Mesenchymal stem cell (in vitro differentiated cells and primary cell): Measurements from ENCODE around the gene GRK3.

ENCODE experiments used
- DNase-seq: peaks from one replicate; pipeline ENCODE4 v3.0.0-alpha.2; 2013
- H2AFZ ChIP-seq: one replicate; pipeline ENCODE4 v1.6.1; 2013; ENCODE audit warnings: low read depth, mild to moderate bottlenecking, control low read depth, inconsistent platforms, low read length, moderate library complexity
- H2AK5ac ChIP-seq: 2 replicates; pipeline ENCODE4 v1.6.1; 2013; ENCODE audit warnings: low read length, moderate library complexity, mild to moderate bottlenecking, inconsistent platforms; ENCODE audit not compliant: severe bottlenecking
- H2BK120ac ChIP-seq: one replicate; pipeline ENCODE4 v1.6.1; 2013; ENCODE audit warnings: low read depth, mild to moderate bottlenecking, inconsistent platforms, low read length, moderate library complexity
- H2BK12ac ChIP-seq, 2 experiments: one replicate each; pipeline ENCODE4 v1.6.1; 2013; ENCODE audit warnings: inconsistent platforms in 2 of 2, low read length in 2 of 2, mild to moderate bottlenecking in 2 of 2, moderate library complexity in 2 of 2, control low read depth in 1 of 2
- H2BK15ac ChIP-seq: one replicate; pipeline ENCODE4 v1.6.1; 2013; ENCODE audit warnings: mild to moderate bottlenecking, low read depth, inconsistent platforms; ENCODE audit not compliant: poor library complexity, severe bottlenecking
- H2BK5ac ChIP-seq: 2 replicates; pipeline ENCODE4 v1.6.1; 2013; ENCODE audit warnings: low read depth, mild to moderate bottlenecking, low read length, control low read depth, inconsistent platforms; ENCODE audit not compliant: poor library complexity, severe bottlenecking
- H3K14ac ChIP-seq, 2 experiments: one replicate each; pipeline ENCODE4 v1.6.1; 2013; ENCODE audit warnings: inconsistent platforms in 2 of 2, low read length in 2 of 2, control low read depth in 1 of 2, mild to moderate bottlenecking in 1 of 2, moderate library complexity in 1 of 2
- H3K18ac ChIP-seq, 2 experiments: one replicate each; pipeline ENCODE4 v1.6.1; 2013; ENCODE audit warnings: inconsistent platforms in 2 of 2, low read length in 2 of 2, control low read depth in 1 of 2, low read depth in 1 of 2, mild to moderate bottlenecking in 1 of 2
- H3K23ac ChIP-seq, 2 experiments: one replicate each; pipeline ENCODE4 v1.6.1; 2013; ENCODE audit warnings: inconsistent platforms in 2 of 2, low read length in 2 of 2, mild to moderate bottlenecking in 2 of 2, moderate library complexity in 2 of 2, control low read depth in 1 of 2
- H3K27ac ChIP-seq: 2 replicates; pipeline ENCODE4 v1.5.1; 2013; ENCODE audit warnings: mild to moderate bottlenecking, moderate library complexity, low read length, control low read depth, inconsistent platforms; ENCODE audit not compliant: poor library complexity, severe bottlenecking
- H3K27me3 ChIP-seq, 2 experiments: 2 replicates each; pipeline versions ENCODE4 v1.6.1 to v1.7.0; 2013; ENCODE audit warnings: low read length in 2 of 2, mild to moderate bottlenecking in 2 of 2, moderate library complexity in 2 of 2, control low read depth in 1 of 2, inconsistent platforms in 1 of 2; ENCODE audit not compliant: control insufficient read depth in 1 of 2, insufficient read depth in 1 of 2
- H3K36me3 ChIP-seq, 2 experiments: 2 replicates each; pipeline versions ENCODE4 v1.6.1 to v1.7.0; 2013; ENCODE audit warnings: low read length in 2 of 2, control low read depth in 1 of 2, inconsistent platforms in 1 of 2, low read depth in 1 of 2, mild to moderate bottlenecking in 1 of 2; ENCODE audit not compliant: insufficient read depth in 2 of 2, control insufficient read depth in 1 of 2
- H3K4ac ChIP-seq, 2 experiments: one replicate each; pipeline ENCODE4 v1.6.1; 2013; ENCODE audit warnings: inconsistent platforms in 2 of 2, low read length in 2 of 2, mild to moderate bottlenecking in 2 of 2, moderate library complexity in 2 of 2, control low read depth in 1 of 2, low read depth in 1 of 2
- H3K4me1 ChIP-seq: 2 replicates; pipeline ENCODE4 v1.6.1; 2013; ENCODE audit warnings: low read depth, low read length, control low read depth; ENCODE audit not compliant: control insufficient read depth, insufficient read depth
- H3K4me2 ChIP-seq: 2 replicates; pipeline ENCODE4 v1.6.1; 2013; ENCODE audit warnings: low read length, mild to moderate bottlenecking, inconsistent platforms; ENCODE audit not compliant: poor library complexity, severe bottlenecking
- H3K4me3 ChIP-seq, 2 experiments: 2 replicates each; pipeline versions ENCODE4 v1.5.1 to v1.7.0; 2013; ENCODE audit warnings: low read length in 2 of 2, mild to moderate bottlenecking in 2 of 2, control low read depth in 1 of 2, low read depth in 1 of 2; ENCODE audit not compliant: insufficient read depth in 1 of 2
- H3K79me1 ChIP-seq: replicated peaks from 2 replicates; pipeline ENCODE4 v1.6.1; 2013; ENCODE audit warnings: mild to moderate bottlenecking, control low read depth, low read length, inconsistent platforms; ENCODE audit not compliant: poor library complexity, severe bottlenecking
- H3K9ac ChIP-seq: 2 replicates; pipeline ENCODE4 v1.7.0; 2013; ENCODE audit warnings: mild to moderate bottlenecking, low read length, moderate library complexity
- H3K9me3 ChIP-seq: 2 replicates; pipeline ENCODE4 v1.7.0; 2013; ENCODE audit warnings: mild to moderate bottlenecking, low read length; ENCODE audit not compliant: control insufficient read depth
- H4K8ac ChIP-seq: one replicate; pipeline ENCODE4 v1.6.1; 2013; ENCODE audit warnings: inconsistent platforms, mild to moderate bottlenecking, low read length, moderate library complexity
- H4K91ac ChIP-seq: one replicate; pipeline ENCODE4 v1.6.1; 2013; ENCODE audit warnings: mild to moderate bottlenecking, low read length, inconsistent platforms
- WGBS: methylation state at CpG from one replicate; pipeline ENCODE4 v1.1.7; 2013; ENCODE audit warnings: mixed read lengths; 5-methylcytosine and 5-hydroxymethylcytosine counted together

The GRK3 gene

DNA sequence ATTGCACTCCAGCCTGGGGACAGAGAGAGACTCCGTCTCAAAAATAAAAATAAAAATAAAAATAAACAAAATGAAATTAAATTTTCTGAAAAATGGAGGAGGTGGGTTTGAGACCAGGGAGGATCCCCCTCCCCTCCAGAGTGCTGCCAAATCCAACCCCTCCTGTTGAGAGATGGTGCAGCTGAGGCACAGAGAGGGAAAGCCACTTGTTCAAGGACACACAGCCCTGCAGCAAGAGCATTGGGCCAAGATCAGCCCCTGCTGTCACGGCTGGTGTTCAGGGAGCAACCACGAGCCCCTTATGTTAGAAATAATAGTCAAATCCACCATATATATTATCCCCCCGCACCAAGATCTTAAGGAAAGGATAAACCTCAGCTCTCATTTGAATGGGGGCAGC lies 180.2 kb downstream of the GRK3 start:
- Histone ChIP-seq H4K8ac (no peak overlapping the region), H2BK5ac (no peak overlapping the region), H3K23ac (no peak overlapping the region), H3K9ac (no peak overlapping the region), H3K79me1 (no peaks in the 10 kb centered on the region), H3K9me3 (no peaks in the 10 kb centered on the region), H2BK120ac (no peak overlapping the region), H3K36me3 (no peaks in the 10 kb centered on the region), H3K4me3 (no peak overlapping the region), H4K91ac (no peak overlapping the region), H2AFZ (no peak overlapping the region), H2BK12ac (no peak overlapping the region), H2AK5ac (no peak overlapping the region), H3K14ac (no peak overlapping the region), H3K27me3 (peaks cover 6 to 7% of the 10 kb centered on the region in 2 experiments), H3K4me2 (no peak overlapping the region), H3K18ac (no peak overlapping the region), H3K4ac (no peak overlapping the region), H3K4me1 (peaks cover 3% of the 10 kb centered on the region), H2BK15ac (no peak overlapping the region), H3K27ac (no peak overlapping the region)
- 85% methylated on average over 3 of the region's 4 CpGs for WGBS
- DNase-seq = no peak

DNA sequence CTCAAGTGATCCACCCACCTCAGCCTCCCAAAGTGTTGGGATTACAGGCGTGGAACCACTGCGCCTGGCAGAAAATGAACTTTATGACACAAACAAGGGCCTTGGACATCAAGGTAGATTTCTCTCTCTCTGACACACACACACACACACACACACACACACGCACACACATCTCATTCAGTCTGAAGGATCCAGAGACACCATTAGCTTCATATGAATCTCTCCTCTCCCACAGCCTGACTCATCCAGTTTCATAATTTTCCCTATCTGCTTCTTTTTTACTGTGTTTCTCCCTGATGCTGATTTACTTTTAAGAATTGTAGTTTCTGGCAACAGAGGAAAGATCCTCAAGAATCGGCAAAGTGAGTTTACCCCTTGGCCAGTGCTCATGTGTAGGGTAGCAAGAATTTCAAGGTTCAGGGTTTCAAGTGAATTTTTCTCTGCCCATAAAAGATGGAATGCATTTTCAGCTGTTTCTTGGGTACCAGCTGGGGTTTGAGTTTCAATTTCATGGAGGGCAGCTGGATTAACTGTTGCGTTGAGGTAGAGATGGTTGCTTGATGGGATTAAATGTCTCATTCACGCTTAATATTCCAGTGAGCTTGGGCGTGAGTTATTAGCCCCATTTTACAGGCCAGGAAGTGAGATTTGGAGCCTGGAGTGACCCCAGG lies 181.0 kb downstream of the GRK3 start:
- Histone ChIP-seq H2AFZ (no peak overlapping the region), H4K91ac (no peak overlapping the region), H3K4me2 (no peak overlapping the region), H2BK120ac (no peak overlapping the region), H2BK15ac (no peak overlapping the region), H4K8ac (no peak overlapping the region), H3K9ac (peak overlapping the region; percentile 41), H2BK5ac (no peak overlapping the region), H3K14ac (no peak overlapping the region), H3K79me1 (no peaks in the 10 kb centered on the region), H3K4ac (no peak overlapping the region), H3K4me3 (no peak overlapping the region), H3K36me3 (no peaks in the 10 kb centered on the region), H3K18ac (no peak overlapping the region), H3K27me3 (peaks cover 2 to 6% of the 10 kb centered on the region in 2 experiments), H3K4me1 (peaks cover 3% of the 10 kb centered on the region), H3K23ac (no peak overlapping the region), H2AK5ac (no peak overlapping the region), H2BK12ac (peak overlapping the region in 1 of 2 experiments; percentile 6), H3K27ac (no peak overlapping the region), H3K9me3 (no peaks in the 10 kb centered on the region)
- peak; percentile 47 for DNase-seq
- WGBS = 82% methylated on average over 7 of the region's 7 CpGs

DNA sequence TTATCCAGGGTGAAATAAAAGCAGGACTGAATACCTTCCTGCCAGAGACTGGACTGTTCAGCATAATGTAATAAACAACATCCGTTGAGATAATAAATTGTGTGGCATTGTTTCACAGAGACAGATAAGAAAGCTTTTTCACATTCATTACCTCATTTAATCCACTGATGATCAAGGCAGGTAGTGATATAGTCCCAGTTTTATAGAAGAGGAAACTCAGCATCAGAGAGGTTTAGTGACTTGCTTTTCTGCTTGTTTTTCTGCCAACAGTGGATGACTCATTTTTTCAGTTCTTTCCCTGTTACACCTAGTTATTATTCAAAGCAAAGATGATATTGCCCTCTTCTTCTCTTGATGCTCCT lies 181.5 kb downstream of the GRK3 start:
- no peak overlapping the region for H3K14ac ChIP-seq
- no peaks in the 10 kb centered on the region for H3K9me3 ChIP-seq
- peak overlapping the region; percentile 41 for H3K9ac ChIP-seq
- H3K27ac ChIP-seq = no peak overlapping the region
- H3K27me3 ChIP-seq = peaks cover 2 to 6% of the 10 kb centered on the region in 2 experiments
- whole genome bisulfite sequencing = no CpG with 5 or more reads among the region's 1 CpG
- no peak overlapping the region for H2AK5ac ChIP-seq
- DNase-seq = no peak
- peaks cover 3% of the 10 kb centered on the region for H3K4me1 ChIP-seq
- H2BK120ac ChIP-seq = no peak overlapping the region
- no peak overlapping the region for H3K4me3 ChIP-seq
- H3K18ac ChIP-seq = no peak overlapping the region
- H3K36me3 ChIP-seq = no peaks in the 10 kb centered on the region
- H2BK12ac ChIP-seq = no peak overlapping the region
- no peak overlapping the region for H4K8ac ChIP-seq
- no peak overlapping the region for H3K4me2 ChIP-seq
- no peak overlapping the region for H2BK15ac ChIP-seq
- no peak overlapping the region for H3K23ac ChIP-seq
- no peak overlapping the region for H4K91ac ChIP-seq
- no peaks in the 10 kb centered on the region for H3K79me1 ChIP-seq
- H2BK5ac ChIP-seq = no peak overlapping the region
- no peak overlapping the region for H3K4ac ChIP-seq
- no peak overlapping the region for H2AFZ ChIP-seq

DNA sequence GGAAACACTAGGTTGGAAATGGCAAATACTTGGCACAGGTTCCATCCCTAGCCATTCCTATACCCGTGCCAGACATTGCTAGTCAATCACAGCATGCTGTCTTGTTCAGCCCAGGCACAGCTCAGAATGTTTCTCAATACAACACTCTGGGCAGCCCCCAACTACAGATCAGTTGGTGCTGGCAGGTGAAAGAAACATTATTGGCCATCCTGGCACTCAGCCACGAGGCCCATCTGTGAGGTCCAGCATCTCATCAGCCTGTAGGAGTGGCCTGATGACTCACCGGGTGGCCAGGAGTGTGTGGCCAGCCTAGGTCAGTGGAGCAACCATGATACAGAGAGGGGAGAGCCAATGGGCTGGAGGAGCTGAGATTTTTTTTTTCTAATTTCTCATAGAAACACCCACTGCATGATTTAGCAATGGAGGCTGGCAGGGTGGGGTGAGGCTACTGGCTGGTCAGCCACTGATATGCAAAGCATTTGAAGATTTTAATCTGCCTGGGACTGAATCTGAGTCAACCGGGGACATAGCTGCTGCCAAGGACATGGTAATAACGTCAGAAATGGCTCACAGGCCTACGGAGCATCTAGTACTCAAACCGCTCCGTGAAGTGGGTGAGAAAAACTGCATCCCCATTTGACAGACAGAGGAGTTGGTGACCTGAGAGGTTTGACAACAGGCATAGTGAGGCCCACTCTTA lies 182.9 kb downstream of the GRK3 start:
- Histone ChIP-seq H3K27ac (no peak overlapping the region), H3K4ac (no peak overlapping the region), H4K91ac (no peak overlapping the region), H2BK12ac (no peak overlapping the region), H3K79me1 (no peaks in the 10 kb centered on the region), H3K27me3 (peaks cover 2 to 6% of the 10 kb centered on the region in 2 experiments), H3K4me1 (peaks cover 3% of the 10 kb centered on the region), H3K36me3 (no peaks in the 10 kb centered on the region), H2BK15ac (no peak overlapping the region), H2BK120ac (no peak overlapping the region), H3K23ac (no peak overlapping the region), H3K4me2 (no peak overlapping the region), H2AK5ac (no peak overlapping the region), H3K4me3 (no peak overlapping the region), H3K9me3 (no peaks in the 10 kb centered on the region), H3K14ac (no peak overlapping the region), H2BK5ac (no peak overlapping the region), H4K8ac (peak overlapping the region; percentile 51), H3K18ac (peak overlapping the region in 1 of 2 experiments; percentile 18), H2AFZ (peak overlapping the region; percentile 29), H3K9ac (peak overlapping the region; percentile 61)
- peak; percentile 87 for DNase-seq
- WGBS = 45% methylated on average over 8 of the region's 8 CpGs
